Activated naive CD4-positive, alpha-beta T cell treated with anti-CD3 and anti-CD28 coated beads, Interleukin-2, amount 50 U/mL, for 24 hours (primary cell): ENCODE data around the gene ARMCX2.
"Not testable (repeated sequence)": the region's sequence is repeated elsewhere in the genome, so short reads cannot be mapped to it uniquely, and the experiment has no call there.

Source experiments
- H3K27ac Mint-ChIP-seq: one replicate; pipeline ENCODE4 v1.8.0; 2021; ENCODE audit warnings: mild to moderate bottlenecking, mixed read lengths
- H3K27me3 Mint-ChIP-seq: one replicate; pipeline ENCODE4 v1.8.0; 2021; ENCODE audit warnings: mixed read lengths
- H3K36me3 Mint-ChIP-seq: one replicate; pipeline ENCODE4 v1.8.0; 2021; ENCODE audit warnings: mixed read lengths
- H3K4me1 Mint-ChIP-seq: one replicate; pipeline ENCODE4 v1.8.0; 2021; ENCODE audit warnings: mixed read lengths
- H3K4me3 Mint-ChIP-seq: one replicate; pipeline ENCODE4 v1.8.0; 2021; ENCODE audit warnings: mild to moderate bottlenecking, mixed read lengths
- H3K9me3 Mint-ChIP-seq: one replicate; pipeline ENCODE4 v1.8.0; 2021; ENCODE audit warnings: mixed read lengths

ARMCX2 gene

GRCh38 chrX:101659601-101660063 lies at the start of gene ARMCX2:
Gene ARMCX2 (minus strand): TSS chrX:101659850. CDS start chrX:101657588, 2,262 bp downstream.
- no peak within 1 kb of the TSS for H3K27ac Mint-ChIP-seq
- H3K9me3 Mint-ChIP-seq = no peaks in the 10 kb centered on the region
- H3K36me3 Mint-ChIP-seq = no peaks in the 10 kb centered on the region
- H3K4me3 Mint-ChIP-seq = peak within 1 kb of the TSS; percentile 82
- peaks cover 26% of the 10 kb centered on the region for H3K4me1 Mint-ChIP-seq
- no peaks in the 10 kb centered on the region for H3K27me3 Mint-ChIP-seq

- Mint-ChIP-seq H3K27ac (no peak overlapping the region), H3K4me1 (no peaks in the 10 kb centered on the region), H3K36me3 (no peaks in the 10 kb centered on the region), H3K27me3 (no peaks in the 10 kb centered on the region), H3K4me3 (no peak overlapping the region), H3K9me3 (no peaks in the 10 kb centered on the region)
Observed at GRCh38 chrX:101709384-101709783, 49.7 kb upstream of the ARMCX2 start.

- Mint-ChIP-seq H3K4me3 (no peak overlapping the region), H3K27ac (no peak overlapping the region), H3K4me1 (no peaks in the 10 kb centered on the region), H3K36me3 (no peaks in the 10 kb centered on the region), H3K9me3 (no peaks in the 10 kb centered on the region), H3K27me3 (no peaks in the 10 kb centered on the region)
Observed at GRCh38 chrX:101708163-101708562, 48.5 kb upstream of the ARMCX2 start.

GRCh38 chrX:101693476-101693875 lies 33.8 kb upstream of the ARMCX2 start:
- no peaks in the 10 kb centered on the region for H3K9me3 Mint-ChIP-seq
- H3K4me3 Mint-ChIP-seq = no peak overlapping the region
- peaks cover 3% of the 10 kb centered on the region for H3K27me3 Mint-ChIP-seq
- H3K4me1 Mint-ChIP-seq = peaks cover 4% of the 10 kb centered on the region
- no peaks in the 10 kb centered on the region for H3K36me3 Mint-ChIP-seq
- no peak overlapping the region for H3K27ac Mint-ChIP-seq

GRCh38 chrX:101691835-101692234 lies 32.2 kb upstream of the ARMCX2 start:
- no peaks in the 10 kb centered on the region for H3K9me3 Mint-ChIP-seq
- H3K36me3 Mint-ChIP-seq = no peaks in the 10 kb centered on the region
- peaks cover 7% of the 10 kb centered on the region for H3K4me1 Mint-ChIP-seq
- no peak overlapping the region for H3K4me3 Mint-ChIP-seq
- H3K27ac Mint-ChIP-seq = no peak overlapping the region
- peaks cover 1% of the 10 kb centered on the region for H3K27me3 Mint-ChIP-seq

GRCh38 chrX:101686574-101686973 lies 26.9 kb upstream of the ARMCX2 start:
- Mint-ChIP-seq H3K9me3 (no peaks in the 10 kb centered on the region), H3K36me3 (no peaks in the 10 kb centered on the region), H3K27ac (no peak overlapping the region), H3K27me3 (no peaks in the 10 kb centered on the region), H3K4me3 (no peak overlapping the region), H3K4me1 (peaks cover 7% of the 10 kb centered on the region)

- H3K36me3 Mint-ChIP-seq = no peaks in the 10 kb centered on the region
- no peaks in the 10 kb centered on the region for H3K9me3 Mint-ChIP-seq
- no peak overlapping the region for H3K4me3 Mint-ChIP-seq
- peaks cover 7% of the 10 kb centered on the region for H3K4me1 Mint-ChIP-seq
- no peak overlapping the region for H3K27ac Mint-ChIP-seq
- H3K27me3 Mint-ChIP-seq = no peaks in the 10 kb centered on the region
Observed at GRCh38 chrX:101685923-101686322, 26.3 kb upstream of the ARMCX2 start.

GRCh38 chrX:101682723-101683122 lies 23.1 kb upstream of the ARMCX2 start:
- Mint-ChIP-seq H3K4me3 (no peak overlapping the region), H3K9me3 (no peaks in the 10 kb centered on the region), H3K4me1 (no peaks in the 10 kb centered on the region), H3K27ac (no peak overlapping the region), H3K27me3 (peaks cover 2% of the 10 kb centered on the region), H3K36me3 (no peaks in the 10 kb centered on the region)

GRCh38 chrX:101677028-101677427 lies 17.4 kb upstream of the ARMCX2 start:
- H3K27ac Mint-ChIP-seq = no peak overlapping the region
- H3K36me3 Mint-ChIP-seq = no peaks in the 10 kb centered on the region
- H3K4me3 Mint-ChIP-seq = no peak overlapping the region
- H3K9me3 Mint-ChIP-seq = no peaks in the 10 kb centered on the region
- no peaks in the 10 kb centered on the region for H3K4me1 Mint-ChIP-seq
- peaks cover 2% of the 10 kb centered on the region for H3K27me3 Mint-ChIP-seq

GRCh38 chrX:101676571-101676970 lies 16.9 kb upstream of the ARMCX2 start:
- no peak overlapping the region for H3K4me3 Mint-ChIP-seq
- H3K9me3 Mint-ChIP-seq = no peaks in the 10 kb centered on the region
- no peaks in the 10 kb centered on the region for H3K36me3 Mint-ChIP-seq

GRCh38 chrX:101668143-101668542 lies 8.5 kb upstream of the ARMCX2 start:
- no peaks in the 10 kb centered on the region for H3K4me1 Mint-ChIP-seq
- H3K27me3 Mint-ChIP-seq = no peaks in the 10 kb centered on the region
- no peaks in the 10 kb centered on the region for H3K9me3 Mint-ChIP-seq
- no peak overlapping the region for H3K27ac Mint-ChIP-seq
- H3K4me3 Mint-ChIP-seq = no peak overlapping the region
- no peaks in the 10 kb centered on the region for H3K36me3 Mint-ChIP-seq

More at GRCh38 chrX:101676571-101676970, 16.9 kb upstream of the ARMCX2 start:
- H3K27me3 Mint-ChIP-seq = peaks cover 2% of the 10 kb centered on the region
- H3K4me1 Mint-ChIP-seq = no peaks in the 10 kb centered on the region
- H3K27ac Mint-ChIP-seq = no peak overlapping the region

- H3K36me3 Mint-ChIP-seq = no peaks in the 10 kb centered on the region
- peak overlapping the region; percentile 82 for H3K4me3 Mint-ChIP-seq
Observed at GRCh38 chrX:101658661-101659491, 774 bp downstream of the ARMCX2 start.

GRCh38 chrX:101657495-101657894 lies 2.2 kb downstream of the ARMCX2 start:
- no peaks in the 10 kb centered on the region for H3K27me3 Mint-ChIP-seq
- H3K27ac Mint-ChIP-seq = no peak overlapping the region
- H3K4me1 Mint-ChIP-seq = peaks cover 29% of the 10 kb centered on the region
- H3K4me3 Mint-ChIP-seq = no peak overlapping the region
- H3K9me3 Mint-ChIP-seq = no peaks in the 10 kb centered on the region
- H3K36me3 Mint-ChIP-seq = no peaks in the 10 kb centered on the region

More at GRCh38 chrX:101658661-101659491, 774 bp downstream of the ARMCX2 start:
- Mint-ChIP-seq H3K27ac (no peak overlapping the region), H3K27me3 (no peaks in the 10 kb centered on the region), H3K9me3 (no peaks in the 10 kb centered on the region), H3K4me1 (peaks cover 29% of the 10 kb centered on the region)

- no peak overlapping the region for H3K27ac Mint-ChIP-seq
- H3K9me3 Mint-ChIP-seq = no peaks in the 10 kb centered on the region
- no peaks in the 10 kb centered on the region for H3K36me3 Mint-ChIP-seq
- H3K4me3 Mint-ChIP-seq = no peak overlapping the region
- H3K4me1 Mint-ChIP-seq = peaks cover 29% of the 10 kb centered on the region
- no peaks in the 10 kb centered on the region for H3K27me3 Mint-ChIP-seq
Observed at GRCh38 chrX:101656817-101657216, 2.8 kb downstream of the ARMCX2 start.

GRCh38 chrX:101655534-101655933 lies 4.1 kb downstream of the ARMCX2 start:
- Mint-ChIP-seq H3K27me3 (no peaks in the 10 kb centered on the region), H3K36me3 (no peaks in the 10 kb centered on the region), H3K4me1 (peaks cover 29% of the 10 kb centered on the region), H3K4me3 (peak overlapping the region; percentile 51), H3K27ac (peak overlapping the region; percentile 6), H3K9me3 (no peaks in the 10 kb centered on the region)

GRCh38 chrX:101647716-101648115 lies 11.9 kb downstream of the ARMCX2 start:
- not testable (repeated sequence) for H3K27ac Mint-ChIP-seq, H3K27me3 Mint-ChIP-seq, H3K36me3 Mint-ChIP-seq, H3K9me3 Mint-ChIP-seq, H3K4me3 Mint-ChIP-seq, H3K4me1 Mint-ChIP-seq
